Breast epithelium (tissue), 3 donors: ENCODE measurements around the gene MMP15.

Experiments
- POLR2A ChIP-seq: fragments of 450-650 bp; IDR thresholded peaks from one replicate; pipeline ENCODE4 v1.6.1; 2016; ENCODE audit warnings: antibody characterized with exemption, mild to moderate bottlenecking, moderate library complexity
- TF ChIP-seq, protein P1 (sequence below), 3 donors: fragments of 450-650 bp; IDR thresholded peaks; one replicate each; pipeline ENCODE4 v1.5.1; 2016 to 2017; ENCODE audit warnings: antibody characterized with exemption in 3 of 3, mild to moderate bottlenecking in 3 of 3, moderate library complexity in 3 of 3

DNA sequence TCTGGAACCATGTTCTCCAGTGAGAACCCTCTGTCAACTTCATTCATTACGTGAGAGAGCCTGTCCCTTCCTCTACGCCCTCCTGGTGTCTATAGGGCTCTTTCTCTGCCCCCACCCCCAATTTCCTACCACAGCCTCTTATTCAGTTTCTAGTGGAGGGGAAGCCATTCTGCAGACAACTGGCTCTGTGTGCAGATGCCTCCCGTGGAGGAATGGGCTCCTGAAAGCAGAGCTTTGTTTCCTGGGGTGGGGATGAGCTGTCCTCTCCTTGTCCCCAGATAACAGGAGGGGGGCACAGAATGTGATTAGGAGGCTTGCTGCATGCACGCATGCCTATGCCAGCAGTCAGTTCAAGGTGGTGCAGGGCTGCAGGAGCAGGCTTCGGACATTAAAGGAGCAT, 31.6 kb downstream of the MMP15 start:
- TF ChIP-seq, protein P1, sequence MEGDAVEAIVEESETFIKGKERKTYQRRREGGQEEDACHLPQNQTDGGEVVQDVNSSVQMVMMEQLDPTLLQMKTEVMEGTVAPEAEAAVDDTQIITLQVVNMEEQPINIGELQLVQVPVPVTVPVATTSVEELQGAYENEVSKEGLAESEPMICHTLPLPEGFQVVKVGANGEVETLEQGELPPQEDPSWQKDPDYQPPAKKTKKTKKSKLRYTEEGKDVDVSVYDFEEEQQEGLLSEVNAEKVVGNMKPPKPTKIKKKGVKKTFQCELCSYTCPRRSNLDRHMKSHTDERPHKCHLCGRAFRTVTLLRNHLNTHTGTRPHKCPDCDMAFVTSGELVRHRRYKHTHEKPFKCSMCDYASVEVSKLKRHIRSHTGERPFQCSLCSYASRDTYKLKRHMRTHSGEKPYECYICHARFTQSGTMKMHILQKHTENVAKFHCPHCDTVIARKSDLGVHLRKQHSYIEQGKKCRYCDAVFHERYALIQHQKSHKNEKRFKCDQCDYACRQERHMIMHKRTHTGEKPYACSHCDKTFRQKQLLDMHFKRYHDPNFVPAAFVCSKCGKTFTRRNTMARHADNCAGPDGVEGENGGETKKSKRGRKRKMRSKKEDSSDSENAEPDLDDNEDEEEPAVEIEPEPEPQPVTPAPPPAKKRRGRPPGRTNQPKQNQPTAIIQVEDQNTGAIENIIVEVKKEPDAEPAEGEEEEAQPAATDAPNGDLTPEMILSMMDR (IDR thresholded peaks at IDR 0.05) = no peak
- no peak for TF ChIP-seq POLR2A
